ENCODE results near the gene DDRGK1. TPM values are rescaled to one million over a fixed set of nuclear protein-coding genes. Genes with fewer than 3 reads are reported as not detected.

DDRGK1 gene
- total and polyA plus RNA-seq, 9 donors = 25.5 to 34.0 (median 31.0) TPM

DNA sequence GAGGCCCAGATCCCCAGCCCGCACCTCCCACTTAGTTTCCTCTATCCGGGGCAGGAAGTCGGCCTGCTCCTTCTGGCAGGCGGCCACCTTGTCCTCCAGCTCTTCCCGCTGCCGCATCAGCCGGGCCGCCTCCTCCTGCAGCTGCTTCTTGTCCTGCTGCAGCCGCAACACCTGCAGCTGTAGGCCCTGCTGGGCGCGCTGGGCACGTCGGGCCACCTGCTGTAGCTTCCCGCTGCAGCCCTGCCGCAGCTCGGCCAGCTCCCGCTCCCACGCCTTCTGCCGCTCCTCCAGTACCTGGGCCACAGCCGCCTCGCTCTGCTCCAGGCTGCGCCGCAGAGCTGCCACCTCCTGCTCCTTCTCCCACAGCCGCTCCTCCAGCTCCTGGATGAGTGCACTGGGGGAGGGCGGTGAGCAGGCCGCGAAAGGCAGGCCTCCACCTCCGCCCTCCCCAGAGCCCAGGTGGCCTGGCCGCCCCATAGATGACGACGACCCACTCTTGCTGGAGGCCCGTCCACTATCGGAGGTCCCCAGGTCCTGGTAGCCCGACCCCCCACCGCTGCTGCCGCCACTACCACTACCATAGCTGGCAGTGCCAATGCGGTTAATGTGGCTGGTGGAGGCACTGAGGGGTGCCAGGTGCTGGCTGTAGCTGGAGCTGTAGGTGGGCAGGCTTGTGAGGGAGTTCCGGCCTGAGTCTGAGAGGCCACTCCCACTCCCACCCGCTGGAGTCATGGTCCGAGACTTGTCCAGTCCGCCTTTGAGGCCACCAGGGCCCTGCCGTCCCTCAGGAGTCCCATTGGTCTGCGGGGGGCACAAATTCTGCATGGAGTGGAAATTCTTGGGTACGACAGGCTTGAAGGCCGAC is 38.8 kb downstream of the DDRGK1 start:
- no peak overlapping the region for H3K4me3 ChIP-seq (ENCODE audit: low read length)
- peaks cover 24% of the 10 kb centered on the region for H3K4me1 ChIP-seq (ENCODE audit: control insufficient read depth, insufficient read depth, low read length)
- 38% methylated on average over 31 of the region's 45 CpGs for WGBS (ENCODE audit: insufficient coverage)
- H3K27ac ChIP-seq (ENCODE audit: low read length) = peak overlapping the region; percentile 55
- no peaks in the 10 kb centered on the region for H3K36me3 ChIP-seq (ENCODE audit: control insufficient read depth, insufficient read depth, low read length)
- H3K27me3 ChIP-seq (ENCODE audit: control insufficient read depth, insufficient read depth, low read length) = peaks cover 24% of the 10 kb centered on the region
- no peaks in the 10 kb centered on the region for H3K9me3 ChIP-seq (replicated peaks; ENCODE audit: control insufficient read depth, low read depth, low read length)
- peak; percentile 89 for DNase-seq

DNA sequence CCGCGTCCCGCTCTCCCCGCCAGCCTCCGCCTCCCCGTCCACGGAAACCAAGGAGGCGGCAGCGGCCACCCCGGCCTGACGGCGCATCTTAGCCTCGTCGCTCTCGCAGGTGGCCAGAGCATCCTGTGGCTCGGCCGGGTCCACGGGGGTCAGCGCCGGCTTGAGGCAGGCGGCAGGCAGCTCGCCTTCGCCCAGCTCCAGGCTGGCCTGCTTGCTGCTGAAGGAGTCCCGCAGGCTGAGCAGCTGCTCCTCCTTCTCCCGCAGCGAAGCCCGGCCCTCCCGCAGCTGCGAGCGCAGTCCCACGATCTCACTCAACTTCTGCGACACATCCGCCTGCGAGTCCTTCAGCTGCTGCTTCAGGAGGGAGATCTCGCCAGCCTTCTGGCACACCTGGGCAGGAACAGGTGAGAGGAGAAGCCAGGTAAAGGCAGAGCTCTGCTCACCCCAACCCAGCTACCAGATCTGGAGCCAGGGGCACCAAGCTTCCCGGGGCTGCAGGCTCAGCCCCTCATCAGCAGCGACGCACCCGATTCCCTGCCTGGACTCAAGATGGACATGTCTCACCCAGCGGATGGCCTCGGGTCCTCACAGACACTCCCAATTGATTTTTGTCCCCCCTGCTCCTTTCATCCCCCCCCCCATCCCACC is 39.6 kb downstream of the DDRGK1 start:
- Histone ChIP-seq H3K9me3 (replicated peaks; ENCODE audit: control insufficient read depth, low read depth, low read length) (no peaks in the 10 kb centered on the region), H3K4me1 (ENCODE audit: control insufficient read depth, insufficient read depth, low read length) (peaks cover 27% of the 10 kb centered on the region), H3K4me3 (ENCODE audit: low read length) (no peak overlapping the region), H3K36me3 (ENCODE audit: control insufficient read depth, insufficient read depth, low read length) (no peaks in the 10 kb centered on the region), H3K27me3 (ENCODE audit: control insufficient read depth, insufficient read depth, low read length) (peaks cover 24% of the 10 kb centered on the region), H3K27ac (ENCODE audit: low read length) (peak overlapping the region; percentile 55)
- no peak for DNase-seq
- WGBS (ENCODE audit: insufficient coverage) = 63% methylated on average over 31 of the region's 41 CpGs

DNA sequence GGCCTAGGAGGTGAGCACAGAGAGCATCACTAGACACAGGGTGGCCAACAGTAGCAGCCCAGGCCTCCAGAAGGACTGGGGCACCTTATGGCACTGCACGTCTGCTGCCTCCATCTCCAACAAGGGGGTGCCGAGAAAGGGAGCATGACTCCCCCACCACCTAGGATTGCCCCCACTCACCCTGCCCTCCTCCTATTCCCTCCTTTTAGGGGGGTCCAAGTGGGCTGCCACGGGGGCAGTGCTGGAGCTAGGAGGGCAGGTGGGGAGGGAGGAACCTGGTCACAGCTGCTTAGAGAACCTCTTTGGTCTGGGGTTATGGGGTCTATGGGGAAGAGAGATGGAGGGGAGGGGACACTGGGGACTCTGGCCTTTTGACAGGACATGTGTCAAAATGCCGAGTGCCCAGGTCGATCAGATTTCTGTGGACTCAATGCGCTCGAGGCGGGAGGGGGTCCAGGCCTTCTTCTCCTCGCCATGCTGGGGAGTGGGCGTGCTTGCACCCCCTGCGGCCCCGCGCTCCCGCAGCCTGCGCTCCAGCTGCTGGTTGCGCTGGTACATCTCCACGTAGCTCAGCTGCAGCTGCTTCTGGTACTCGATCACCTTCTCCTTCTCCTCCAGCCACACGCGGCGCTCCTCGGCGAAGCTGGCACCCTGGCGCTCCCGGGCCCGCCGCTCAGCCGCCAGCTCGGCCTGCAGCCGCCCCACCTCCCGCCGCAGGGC is 40.3 kb downstream of the DDRGK1 start:
- DNase-seq = no peak
- no peak overlapping the region for H3K27ac ChIP-seq (ENCODE audit: low read length)
- WGBS (ENCODE audit: insufficient coverage) = 61% methylated on average over 29 of the region's 32 CpGs
- no peak overlapping the region for H3K4me3 ChIP-seq (ENCODE audit: low read length)
- peaks cover 28% of the 10 kb centered on the region for H3K4me1 ChIP-seq (ENCODE audit: control insufficient read depth, insufficient read depth, low read length)
- no peaks in the 10 kb centered on the region for H3K36me3 ChIP-seq (ENCODE audit: control insufficient read depth, insufficient read depth, low read length)
- H3K27me3 ChIP-seq (ENCODE audit: control insufficient read depth, insufficient read depth, low read length) = peaks cover 23% of the 10 kb centered on the region
- H3K9me3 ChIP-seq (replicated peaks; ENCODE audit: control insufficient read depth, low read depth, low read length) = no peaks in the 10 kb centered on the region

- H3K4me1 ChIP-seq (ENCODE audit: control insufficient read depth, insufficient read depth, low read length) = peaks cover 33% of the 10 kb centered on the region
- H3K9me3 ChIP-seq (replicated peaks; ENCODE audit: control insufficient read depth, low read depth, low read length) = no peaks in the 10 kb centered on the region
- DNase-seq = no peak
- H3K4me3 ChIP-seq (ENCODE audit: low read length) = no peak overlapping the region
- peaks cover 15% of the 10 kb centered on the region for H3K27me3 ChIP-seq (ENCODE audit: control insufficient read depth, insufficient read depth, low read length)
- no peaks in the 10 kb centered on the region for H3K36me3 ChIP-seq (ENCODE audit: control insufficient read depth, insufficient read depth, low read length)
- no peak overlapping the region for H3K27ac ChIP-seq (ENCODE audit: low read length)
- 71% methylated on average over 7 of the region's 14 CpGs for WGBS (ENCODE audit: insufficient coverage)
These were observed 41.1 kb downstream of the DDRGK1 start for GRCh38 chr20:3163099-3164042.

- H3K9me3 ChIP-seq (replicated peaks; ENCODE audit: control insufficient read depth, low read depth, low read length) = no peaks in the 10 kb centered on the region
- no peak overlapping the region for H3K4me3 ChIP-seq (ENCODE audit: low read length)
- no peaks in the 10 kb centered on the region for H3K36me3 ChIP-seq (ENCODE audit: control insufficient read depth, insufficient read depth, low read length)
- H3K27ac ChIP-seq (ENCODE audit: low read length) = no peak overlapping the region
- DNase-seq = no peak
- H3K4me1 ChIP-seq (ENCODE audit: control insufficient read depth, insufficient read depth, low read length) = peaks cover 35% of the 10 kb centered on the region
- peaks cover 3% of the 10 kb centered on the region for H3K27me3 ChIP-seq (ENCODE audit: control insufficient read depth, insufficient read depth, low read length)
- WGBS (ENCODE audit: insufficient coverage) = 31% methylated on average over 8 of the region's 11 CpGs
These were observed 42.3 kb downstream of the DDRGK1 start for GRCh38 chr20:3162080-3162611.

GRCh38 chr20:3161316-3162079 is 43.0 kb downstream of the DDRGK1 start:
- H3K27me3 ChIP-seq (ENCODE audit: control insufficient read depth, insufficient read depth, low read length) = peaks cover under 1% of the 10 kb centered on the region
- WGBS (ENCODE audit: insufficient coverage) = 80% methylated on average over 2 of the region's 5 CpGs
- peaks cover 35% of the 10 kb centered on the region for H3K4me1 ChIP-seq (ENCODE audit: control insufficient read depth, insufficient read depth, low read length)
- no peak for DNase-seq
- no peaks in the 10 kb centered on the region for H3K36me3 ChIP-seq (ENCODE audit: control insufficient read depth, insufficient read depth, low read length)
- no peak overlapping the region for H3K4me3 ChIP-seq (ENCODE audit: low read length)
- H3K9me3 ChIP-seq (replicated peaks; ENCODE audit: control insufficient read depth, low read depth, low read length) = no peaks in the 10 kb centered on the region
- no peak overlapping the region for H3K27ac ChIP-seq (ENCODE audit: low read length)

DNA sequence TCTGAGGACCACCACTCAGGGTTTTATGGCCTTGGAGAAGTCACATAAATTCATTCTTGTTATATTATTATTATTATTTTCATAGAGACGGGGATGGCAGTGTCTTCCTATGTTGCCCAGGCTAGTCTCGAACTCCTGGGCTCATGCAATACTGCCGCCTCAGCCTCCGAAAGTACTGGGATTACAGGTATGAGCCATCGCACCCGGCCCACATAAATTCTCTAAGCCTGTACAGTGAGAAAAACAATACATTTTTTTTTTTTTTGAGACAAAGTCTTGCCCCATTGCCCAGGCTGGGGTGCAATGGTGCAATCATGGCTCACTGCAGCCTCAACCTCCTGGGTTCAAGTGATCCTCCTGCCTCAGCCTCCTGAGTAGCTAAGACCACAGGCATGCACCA is 44.1 kb downstream of the DDRGK1 start:
- Histone ChIP-seq H3K27ac (ENCODE audit: low read length) (no peak overlapping the region), H3K36me3 (ENCODE audit: control insufficient read depth, insufficient read depth, low read length) (no peaks in the 10 kb centered on the region), H3K9me3 (replicated peaks; ENCODE audit: control insufficient read depth, low read depth, low read length) (no peaks in the 10 kb centered on the region), H3K27me3 (ENCODE audit: control insufficient read depth, insufficient read depth, low read length) (no peaks in the 10 kb centered on the region), H3K4me1 (ENCODE audit: control insufficient read depth, insufficient read depth, low read length) (peaks cover 27% of the 10 kb centered on the region), H3K4me3 (ENCODE audit: low read length) (no peak overlapping the region)
- DNase-seq = no peak
- no CpG with 5 or more reads among the region's 6 CpGs for WGBS (ENCODE audit: insufficient coverage)

- Histone ChIP-seq H3K36me3 (ENCODE audit: control insufficient read depth, insufficient read depth, low read length) (peaks cover 5% of the 10 kb centered on the region), H3K27me3 (ENCODE audit: control insufficient read depth, insufficient read depth, low read length) (no peaks in the 10 kb centered on the region), H3K4me1 (ENCODE audit: control insufficient read depth, insufficient read depth, low read length) (peaks cover 19% of the 10 kb centered on the region), H3K9me3 (replicated peaks; ENCODE audit: control insufficient read depth, low read depth, low read length) (no peaks in the 10 kb centered on the region), H3K4me3 (ENCODE audit: low read length) (peak overlapping the region; percentile 94), H3K27ac (ENCODE audit: low read length) (peak overlapping the region; percentile 83)
- WGBS (ENCODE audit: insufficient coverage) = 0% methylated on average over 2 of the region's 10 CpGs
- DNase-seq = no peak
These were observed 45.5 kb downstream of the DDRGK1 start for GRCh38 chr20:3158968-3159431.

- WGBS (ENCODE audit: insufficient coverage) = no CpG with 5 or more reads among the region's 11 CpGs
- H3K4me3 ChIP-seq (ENCODE audit: low read length) = no peak overlapping the region
- no peak for DNase-seq
- peaks cover 19% of the 10 kb centered on the region for H3K4me1 ChIP-seq (ENCODE audit: control insufficient read depth, insufficient read depth, low read length)
- H3K27me3 ChIP-seq (ENCODE audit: control insufficient read depth, insufficient read depth, low read length) = no peaks in the 10 kb centered on the region
- no peak overlapping the region for H3K27ac ChIP-seq (ENCODE audit: low read length)
- H3K36me3 ChIP-seq (ENCODE audit: control insufficient read depth, insufficient read depth, low read length) = peaks cover 6% of the 10 kb centered on the region
- H3K9me3 ChIP-seq (replicated peaks; ENCODE audit: control insufficient read depth, low read depth, low read length) = no peaks in the 10 kb centered on the region
These were observed 46.7 kb downstream of the DDRGK1 start for GRCh38 chr20:3157817-3158216.
